ENCODE results near the gene MGLL.

GRCh38 chr3:127858937-127859336 is 36.6 kb upstream of the MGLL start:
- TF ChIP-seq, protein P1, sequence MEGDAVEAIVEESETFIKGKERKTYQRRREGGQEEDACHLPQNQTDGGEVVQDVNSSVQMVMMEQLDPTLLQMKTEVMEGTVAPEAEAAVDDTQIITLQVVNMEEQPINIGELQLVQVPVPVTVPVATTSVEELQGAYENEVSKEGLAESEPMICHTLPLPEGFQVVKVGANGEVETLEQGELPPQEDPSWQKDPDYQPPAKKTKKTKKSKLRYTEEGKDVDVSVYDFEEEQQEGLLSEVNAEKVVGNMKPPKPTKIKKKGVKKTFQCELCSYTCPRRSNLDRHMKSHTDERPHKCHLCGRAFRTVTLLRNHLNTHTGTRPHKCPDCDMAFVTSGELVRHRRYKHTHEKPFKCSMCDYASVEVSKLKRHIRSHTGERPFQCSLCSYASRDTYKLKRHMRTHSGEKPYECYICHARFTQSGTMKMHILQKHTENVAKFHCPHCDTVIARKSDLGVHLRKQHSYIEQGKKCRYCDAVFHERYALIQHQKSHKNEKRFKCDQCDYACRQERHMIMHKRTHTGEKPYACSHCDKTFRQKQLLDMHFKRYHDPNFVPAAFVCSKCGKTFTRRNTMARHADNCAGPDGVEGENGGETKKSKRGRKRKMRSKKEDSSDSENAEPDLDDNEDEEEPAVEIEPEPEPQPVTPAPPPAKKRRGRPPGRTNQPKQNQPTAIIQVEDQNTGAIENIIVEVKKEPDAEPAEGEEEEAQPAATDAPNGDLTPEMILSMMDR (IDR thresholded peaks at IDR 0.05; ENCODE audit: low read length) = no peak
- TF ChIP-seq EZH2phosphoT487 (IDR thresholded peaks at IDR 0.05; ENCODE audit: low read length) = no peak

Measured in MM.1S (cell line).